Tongue (tissue), 2 donors: ENCODE data around the gene STK24. TPM values are rescaled to one million over a fixed set of nuclear protein-coding genes. Genes with fewer than 3 reads are reported as not detected.

Experiments
- DNase-seq: peaks from one replicate; pipeline ENCODE4 v3.0.0-alpha.2; 2015
- total RNA-seq: library from RNA; depleted of rRNA; stranded (reverse); fragments of >200 nt; gene quantifications from one replicate; pipeline ENCODE4 v1.2.3, GENCODE V29; 2014

Gene STK24
- total RNA-seq, 1 donor from 2014 or later, result 59.0 TPM

DNA sequence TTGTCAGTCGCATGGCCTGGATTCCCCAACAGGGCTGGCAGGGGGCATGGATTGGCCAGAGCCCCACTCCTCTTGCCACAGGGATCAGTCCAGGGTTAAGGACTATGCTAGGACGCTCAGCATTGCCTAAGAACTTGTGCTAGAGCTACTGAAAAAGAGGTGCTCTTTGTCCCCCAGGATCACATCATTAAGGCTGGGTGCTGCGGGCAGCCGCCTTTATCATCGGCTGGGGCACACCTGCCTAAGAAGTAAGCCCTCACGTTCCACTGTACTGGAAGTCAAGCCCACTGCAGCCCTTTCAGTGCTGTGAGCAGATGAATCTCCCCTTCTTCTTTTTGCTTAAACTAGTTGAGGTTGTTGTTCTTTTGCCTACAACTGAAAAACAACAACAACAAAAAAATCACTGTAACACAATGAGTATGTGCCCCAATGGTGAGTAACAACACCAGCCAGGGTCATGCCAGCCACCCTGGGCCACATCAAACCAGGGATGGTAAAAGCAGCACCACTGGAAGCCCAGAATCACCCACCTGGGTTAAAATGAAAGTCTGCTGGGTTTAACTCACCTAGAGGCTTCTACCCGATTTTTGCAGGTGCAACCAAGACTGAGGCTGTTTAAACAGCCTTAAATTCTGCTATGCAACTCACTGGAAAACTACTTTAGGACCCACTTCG is 20.6 kb downstream of the STK24 start:
- DNase-seq, result no peak

- DNase-seq, result no peak
These were observed 27.1 kb downstream of the STK24 start for GRCh38 chr13:98549728-98550317.

DNA sequence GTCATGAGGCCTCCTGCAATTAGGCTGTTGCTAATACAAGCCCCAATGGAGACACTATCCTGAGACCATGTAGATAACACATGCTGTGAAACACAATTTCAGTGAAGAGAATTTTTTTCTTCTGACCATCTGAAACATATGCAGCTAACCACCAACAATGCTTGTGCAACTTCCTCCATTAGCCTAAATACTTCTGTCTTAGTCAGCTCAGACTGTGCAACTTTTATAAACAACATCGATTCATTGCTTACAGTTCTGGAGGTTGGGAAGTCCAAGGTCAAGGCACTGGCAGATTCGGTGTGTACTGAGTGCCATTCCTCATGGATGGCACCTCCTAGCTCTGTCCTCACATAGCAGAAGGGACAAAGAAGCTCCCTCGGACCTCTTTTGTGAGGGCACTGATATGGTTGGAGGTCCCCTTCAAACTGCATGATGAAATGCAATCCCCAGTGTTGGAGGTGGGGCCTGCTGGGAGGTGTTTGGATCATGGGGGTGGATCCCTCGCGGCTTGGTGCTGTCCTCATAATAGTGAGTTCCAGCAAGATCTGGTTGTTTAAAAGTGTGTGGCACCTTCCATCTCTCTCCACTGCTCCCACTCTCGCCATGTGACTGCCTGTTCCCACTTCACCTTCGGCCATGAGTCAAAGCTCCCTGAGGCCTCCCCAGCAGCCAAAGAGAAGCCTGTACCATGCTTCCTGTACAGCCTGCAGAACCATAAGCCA is 27.7 kb downstream of the STK24 start:
- no peak for DNase-seq

GRCh38 chr13:98548230-98548629 is 28.7 kb downstream of the STK24 start:
- DNase-seq, result no peak

- DNase-seq, result no peak
These were observed 29.5 kb downstream of the STK24 start for GRCh38 chr13:98547455-98547854.

DNA sequence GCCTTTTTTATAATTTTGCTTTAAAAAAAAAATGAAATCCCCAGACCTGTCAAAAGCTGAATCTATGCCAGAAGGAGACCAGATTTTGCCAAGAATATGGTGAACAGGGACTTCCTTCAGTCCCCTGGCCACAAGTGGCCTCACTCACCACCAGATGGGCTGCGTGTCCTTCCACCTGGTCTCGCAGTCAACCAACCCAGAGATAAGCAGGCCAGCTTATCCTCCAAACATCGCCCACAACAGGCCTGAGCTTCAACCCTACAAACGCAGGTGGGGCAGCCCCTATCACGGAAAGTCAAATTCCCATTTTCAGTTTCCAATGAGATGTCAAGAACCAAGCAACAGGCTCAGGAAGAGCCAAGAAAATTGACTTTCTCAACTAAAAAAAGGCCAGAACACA is 30.5 kb downstream of the STK24 start:
- no peak for DNase-seq

DNA sequence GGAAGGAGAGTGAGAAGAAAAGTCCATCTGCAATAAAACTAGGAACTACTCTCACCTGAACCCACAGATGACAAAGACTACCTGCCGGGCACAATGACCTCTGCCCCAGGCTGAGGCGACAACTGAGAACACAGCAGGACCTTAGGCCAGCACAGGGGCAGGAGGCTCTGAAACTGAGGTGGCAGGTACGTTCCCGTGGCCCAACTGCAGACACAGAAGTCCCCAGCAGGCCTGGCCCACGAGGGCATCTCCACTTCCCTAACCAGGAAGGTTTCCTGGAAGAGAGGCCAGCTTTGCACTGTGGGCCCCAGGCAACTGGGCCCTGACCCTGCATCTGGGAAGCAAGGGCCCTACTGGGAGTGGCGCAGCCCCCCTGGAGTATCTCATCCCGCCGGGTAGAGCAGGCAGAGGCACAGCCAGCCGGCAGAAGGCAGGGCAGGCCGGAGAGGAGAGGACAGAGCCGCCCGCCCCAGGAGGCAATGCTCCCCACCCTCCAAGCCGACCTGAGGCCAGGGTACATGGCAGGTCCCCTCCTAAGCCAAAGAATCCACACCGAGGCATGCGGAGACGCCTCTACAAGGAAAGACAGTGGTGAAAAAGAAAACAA is 32.7 kb downstream of the STK24 start:
- DNase-seq, result no peak

DNA sequence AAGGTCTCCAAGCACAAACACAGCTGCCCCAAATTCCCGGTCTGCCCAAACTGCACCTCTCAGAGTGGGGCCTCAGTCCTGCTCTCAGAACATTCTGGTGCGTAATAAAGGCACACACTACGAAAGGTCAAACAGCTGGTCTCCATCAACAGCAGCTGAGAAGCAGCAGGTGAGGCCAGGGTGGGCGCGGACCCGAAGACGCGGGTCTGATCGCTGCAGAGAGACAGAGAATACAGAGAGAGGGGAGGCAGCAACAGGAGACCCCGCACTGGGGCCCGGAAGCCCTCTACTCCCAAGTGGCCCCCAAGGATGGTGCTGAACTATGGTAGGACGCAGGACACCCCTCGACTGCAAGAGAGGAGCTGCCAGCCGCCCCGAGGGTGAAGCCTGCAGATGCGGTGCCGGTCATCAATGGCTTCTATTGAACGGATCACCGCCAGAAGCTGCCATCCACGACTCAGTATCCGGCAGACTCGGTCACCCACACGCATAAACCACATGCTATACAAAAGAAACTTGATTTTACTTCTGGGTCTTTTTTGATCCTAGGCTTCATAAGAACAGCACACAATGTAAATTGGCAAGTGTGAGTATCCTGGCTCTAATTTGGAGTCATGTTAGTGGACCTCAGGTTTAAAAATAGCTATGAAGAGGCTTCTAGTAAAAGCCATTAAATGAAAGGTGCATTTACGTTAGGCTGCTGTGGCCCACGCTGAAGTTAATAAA is 33.4 kb downstream of the STK24 start:
- DNase-seq, result peak; percentile 49

DNA sequence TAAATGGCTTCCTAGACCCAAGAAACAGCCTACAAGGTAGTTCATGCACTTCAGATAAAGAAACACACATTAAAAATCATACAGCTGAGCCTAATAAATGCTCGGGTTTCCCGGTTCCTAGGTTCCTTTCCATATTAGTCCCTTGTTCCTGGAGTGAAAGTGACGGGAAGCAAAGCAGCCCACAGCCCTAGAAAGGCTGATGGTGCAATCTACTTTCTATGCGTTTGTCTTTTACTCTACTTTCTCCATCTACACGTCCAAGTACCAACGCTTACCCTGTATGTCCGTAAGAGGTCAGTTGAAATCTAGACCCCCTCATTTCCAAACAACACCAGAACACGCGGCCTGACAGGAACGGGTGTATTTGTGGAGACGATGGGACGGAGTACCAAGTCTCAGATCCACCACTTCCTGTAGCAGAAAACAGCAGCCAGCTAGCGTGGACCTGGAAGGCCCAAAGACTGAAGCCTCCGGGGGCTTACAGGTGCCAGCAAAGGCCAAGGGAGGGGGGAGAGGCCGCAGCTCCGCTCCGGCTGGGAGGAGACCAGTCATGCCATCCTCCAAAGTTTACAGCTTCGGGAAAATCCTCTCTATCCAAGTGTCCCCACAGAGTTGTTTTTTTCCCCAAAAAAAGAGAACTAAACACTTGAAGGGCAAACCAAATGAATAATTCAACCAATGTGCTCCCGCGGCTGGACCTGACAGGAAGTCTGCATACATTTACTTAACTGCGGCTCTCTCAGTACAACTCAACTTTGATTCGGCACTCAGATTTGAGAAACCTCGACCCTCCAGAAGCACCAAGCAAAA is 34.1 kb downstream of the STK24 start:
- DNase-seq, result no peak

GRCh38 chr13:98541701-98542203 is 35.2 kb downstream of the STK24 start:
- DNase-seq, result no peak

DNA sequence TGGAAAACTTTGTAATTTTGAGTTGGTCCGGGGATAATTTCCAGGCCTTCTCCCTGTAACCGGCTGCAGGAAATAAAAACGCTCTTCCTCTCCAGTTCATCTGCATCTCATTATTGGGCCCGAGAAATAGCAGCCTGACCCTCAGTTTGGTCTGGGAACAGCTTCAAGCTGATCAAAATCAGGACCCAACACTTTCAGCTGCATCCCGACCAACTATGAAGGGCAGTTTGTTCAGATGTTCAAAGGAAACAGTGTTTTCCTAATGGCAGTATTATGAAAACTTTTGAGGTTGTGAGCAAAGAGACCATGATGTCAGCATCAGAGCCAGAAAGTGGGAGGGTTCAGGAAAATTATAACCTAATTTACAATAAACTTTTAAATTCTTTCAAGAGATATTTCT is 35.7 kb downstream of the STK24 start:
- no peak for DNase-seq

DNA sequence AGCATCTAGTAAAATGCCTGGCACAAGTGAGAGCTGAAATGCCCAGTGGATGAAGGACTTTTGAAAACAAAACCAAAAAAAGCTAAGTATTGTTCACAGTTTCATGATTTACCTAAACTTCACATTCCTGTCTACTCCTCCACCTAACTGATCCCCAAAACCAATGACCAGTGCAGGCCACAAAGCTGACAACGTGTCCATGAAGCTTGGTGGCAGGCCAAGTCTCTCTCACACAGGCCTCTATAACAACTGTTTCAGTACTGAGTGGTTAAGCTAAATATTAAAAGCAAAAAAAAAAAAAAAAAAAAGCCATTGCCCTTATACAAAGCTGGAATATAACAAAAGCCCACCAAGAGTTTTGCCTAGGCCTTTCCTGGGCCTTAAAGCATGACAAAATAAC is 36.4 kb downstream of the STK24 start:
- DNase-seq, result no peak

DNA sequence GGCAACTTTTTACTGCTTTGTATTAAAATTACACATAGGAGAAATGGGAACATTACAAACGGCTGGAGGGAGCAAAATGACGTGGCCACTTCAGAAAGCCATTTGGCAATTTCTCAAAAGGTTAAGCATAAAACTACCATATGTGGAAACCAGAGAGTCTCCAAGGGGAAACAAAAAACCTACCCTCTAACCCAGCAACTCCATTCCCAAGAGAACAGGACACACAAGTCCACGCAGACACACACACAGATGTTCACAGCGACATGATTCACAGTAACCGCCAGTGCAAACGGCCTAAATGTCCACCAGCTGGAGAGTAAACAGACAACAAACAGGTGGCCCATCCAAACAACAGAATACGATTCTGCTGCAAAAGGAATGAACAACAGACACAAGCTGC is 37.2 kb downstream of the STK24 start:
- peak; percentile 51 for DNase-seq

GRCh38 chr13:98538876-98539275 is 38.0 kb downstream of the STK24 start:
- DNase-seq, result no peak

GRCh38 chr13:98537740-98538139 is 39.2 kb downstream of the STK24 start:
- no peak for DNase-seq

DNA sequence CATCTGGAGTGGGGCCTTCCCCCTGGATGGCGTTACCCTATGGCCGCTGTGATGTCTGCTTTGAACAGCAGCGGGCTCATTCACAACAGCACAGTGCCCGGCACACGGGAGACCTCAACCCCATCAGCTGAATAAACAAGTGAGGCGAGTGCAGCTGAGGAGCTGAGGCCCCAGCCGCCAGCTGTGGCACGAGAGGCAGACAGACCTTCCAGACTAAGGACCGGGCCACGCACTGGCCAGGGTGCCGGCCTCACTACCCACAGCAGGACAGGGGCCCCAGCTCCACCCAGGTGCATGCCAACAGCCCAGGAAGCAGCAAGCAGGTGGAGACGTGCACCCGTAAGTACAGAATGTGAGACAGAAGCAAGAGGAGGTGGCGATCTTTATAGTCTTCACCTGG is 39.6 kb downstream of the STK24 start:
- no peak for DNase-seq

DNA sequence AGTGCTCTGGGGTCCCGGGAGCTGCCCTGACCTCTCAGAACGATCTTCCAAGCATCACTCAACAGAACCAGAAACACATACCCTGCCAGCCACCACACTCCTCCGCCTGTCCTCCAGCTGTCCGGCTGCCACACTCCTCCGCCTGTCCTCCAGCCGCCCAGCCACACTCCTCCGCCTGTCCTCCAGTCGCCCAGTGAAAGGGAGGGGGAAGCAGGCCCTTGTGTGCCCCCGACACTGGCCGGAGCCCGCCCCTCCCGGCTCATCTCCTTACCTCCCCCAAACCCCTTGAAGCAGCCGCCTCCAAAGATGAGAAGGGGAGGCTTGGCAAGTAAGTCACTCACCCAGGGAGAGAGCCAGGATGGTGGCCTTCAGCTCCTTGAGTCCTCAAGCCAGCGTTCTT is 40.2 kb downstream of the STK24 start:
- no peak for DNase-seq

DNA sequence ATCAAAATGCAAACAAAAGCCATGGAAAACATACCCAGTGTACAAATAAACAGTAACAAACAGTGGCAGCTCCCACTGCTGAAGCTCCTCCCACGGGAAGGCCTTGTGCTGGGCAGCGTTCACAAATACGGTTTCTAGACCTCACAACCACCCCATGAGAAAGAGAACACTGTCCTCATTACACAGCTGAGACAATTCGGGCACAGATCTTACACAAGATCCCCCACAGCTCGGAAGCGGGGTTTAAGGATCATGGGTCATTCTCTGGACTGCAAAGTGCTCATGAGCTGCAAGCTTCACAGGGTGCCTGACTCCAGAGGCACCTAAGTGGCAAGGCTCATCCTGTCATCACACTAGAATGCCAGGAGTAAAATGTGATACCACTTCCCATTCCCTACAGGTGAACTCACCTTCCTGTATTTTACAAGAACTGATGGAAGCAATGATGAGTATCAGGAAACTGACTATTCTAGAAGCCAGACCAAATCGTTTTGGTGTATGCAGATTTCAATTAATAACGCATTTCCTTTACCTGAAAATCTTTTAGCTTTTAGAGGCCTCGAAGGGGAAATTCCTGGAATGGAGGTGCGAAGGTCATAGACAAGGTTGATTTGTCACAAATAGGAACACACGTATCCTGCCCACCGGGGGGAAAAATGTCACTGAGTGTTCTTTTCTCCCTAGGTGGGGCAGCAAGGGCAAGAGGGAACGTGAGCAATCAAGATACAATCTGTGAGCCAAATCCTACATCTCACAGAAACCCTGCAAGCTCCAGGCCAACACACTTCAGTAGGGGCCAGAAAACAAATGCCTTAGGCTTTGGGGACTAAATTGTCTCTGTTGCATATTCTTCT is 41.2 kb downstream of the STK24 start:
- DNase-seq, result no peak

DNA sequence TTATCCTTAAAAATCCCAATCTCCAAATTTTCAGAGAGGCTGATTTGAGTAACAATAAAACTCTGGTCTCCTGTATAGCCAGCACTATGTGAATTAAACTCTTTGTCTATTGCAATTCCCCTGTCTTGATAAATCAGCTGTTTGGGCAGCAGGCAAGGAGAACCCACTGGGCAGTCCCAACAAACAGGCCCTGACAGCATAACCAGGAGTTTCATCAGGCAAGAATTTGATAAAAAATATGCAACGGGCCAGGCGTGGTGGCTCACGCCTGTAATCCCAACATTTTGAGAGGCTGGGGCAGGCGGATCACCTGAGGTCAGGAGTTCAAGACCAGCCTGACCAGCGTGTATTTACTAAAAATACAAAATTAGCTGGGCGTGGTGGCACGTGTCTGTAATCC is 42.1 kb downstream of the STK24 start:
- DNase-seq, result no peak

DNA sequence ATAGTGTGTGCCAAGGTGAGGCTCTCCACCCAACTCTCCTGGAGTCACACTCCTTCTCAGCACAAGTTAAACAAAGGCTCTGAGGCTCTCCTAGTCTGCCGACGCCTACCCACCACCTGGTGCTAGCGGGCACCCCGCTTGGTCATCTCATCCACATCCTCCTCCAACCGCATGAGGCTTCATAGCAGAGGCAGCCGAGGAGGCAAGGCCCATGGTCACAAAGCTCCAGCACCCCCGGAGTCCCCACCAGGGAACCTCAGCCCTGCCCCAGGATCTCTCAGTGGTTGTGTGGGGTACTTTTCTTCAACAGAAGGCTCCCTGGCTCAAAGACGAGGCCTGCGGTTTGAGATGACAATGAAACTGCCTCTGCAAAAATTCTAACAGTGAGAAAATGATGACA is 43.0 kb downstream of the STK24 start:
- DNase-seq, result no peak

- DNase-seq, result no peak
These were observed 44.7 kb downstream of the STK24 start for GRCh38 chr13:98532254-98532653.
